Pancreas (tissue), 10 donors: ENCODE data around the gene TFPI2. TPM values are rescaled to one million over a fixed set of nuclear protein-coding genes. Genes with fewer than 3 reads are reported as not detected.

Source experiments
- ATAC-seq, 4 donors: fragments of 200-7000 bp; cut with Tn5 transposase; one replicate each; pipeline versions ENCODE4 v1.8.0 to v1.9.1; 2020; ENCODE audit warnings: mild to moderate bottlenecking in 4 of 4, moderate library complexity in 4 of 4
- DNase-seq, 6 donors: peaks; one replicate each; pipeline ENCODE4 v3.0.0-alpha.2; 2020
- FAIRE-seq: peaks from 2 replicates; lab custom pipeline; 2012; peaks lifted over from hg19 to GRCh38; lab: Jason Lieb, UNC
- H3K27ac ChIP-seq, 4 donors: fragments of 200-600 bp; sonication (generic); 1 replicate in 3 of 4; 2 replicates in 1 of 4; pipeline versions ENCODE4 v1.5.0 to v1.8.0; 2020
- H3K27me3 ChIP-seq, 4 donors: fragments of 200-600 bp; one replicate each; pipeline ENCODE4 v1.8.0; 2021
- H3K36me3 ChIP-seq, 3 donors: fragments of 200-600 bp; sonication (generic) in 1 of 3; one replicate each; pipeline versions ENCODE4 v1.5.0 to v1.8.0; 2020 to 2021
- H3K4me1 ChIP-seq, 3 donors: fragments of 200-600 bp; one replicate each; pipeline ENCODE4 v1.8.0; 2021
- H3K4me3 ChIP-seq, 4 donors: fragments of 200-600 bp; sonication (generic) in 2 of 4; one replicate each; pipeline versions ENCODE4 v1.5.0 to v1.8.0; 2020 to 2021
- H3K9me3 ChIP-seq, 4 donors: fragments of 200-600 bp; one replicate each; pipeline ENCODE4 v1.8.0; 2021
- WGBS, 2 donors: extraction: QIAGEN DNeasy Blood & Tissue Kit; methylation state at CpG; one replicate each; pipeline ENCODE4 v1.1.7; 2013; 5-methylcytosine and 5-hydroxymethylcytosine counted together
- intact Hi-C, 3 donors: fragments of 100-400 bp; cut with DNase I; formaldehyde crosslinking; loops; one replicate each; pipeline versions ENCODE4 v1.11.1 to v1.14.2; 2022
- polyA plus RNA-seq, 2 donors: library from polyadenylated mRNA; stranded (reverse); fragments of 200-250 nt; gene quantifications; one replicate each; pipeline ENCODE4 v1.2.3, GENCODE V29; 2013
- total RNA-seq, 6 donors: library from RNA; stranded (reverse); fragmentation: NEBNext Ultra II Directional in 4 of 6; extraction: Animal tissue kit (Norgen Biotek cat#: 25700) in 4 of 6; gene quantifications; one replicate each; pipeline versions ENCODE4 v1.2.1 to v1.2.4, GENCODE V29; 2021 to 2023
- TF ChIP-seq, protein P1 (sequence below), 4 donors: fragments of 200-600 bp; sonication (generic) in 3 of 4; IDR thresholded peaks; one replicate each; pipeline versions ENCODE4 v1.5.0 to v1.8.0; 2021; ENCODE audit warnings: antibody characterized with exemption in 4 of 4
- donor health status: healthy with polysubstance abuse.
- donor health status: DM: no; HTN: no; CAD: no; lungs with moderate emphysema.
- donor health status: DM: no; HTN: no; CAD: no.
- donor health status: control.
- donor health status: control.
- donor health status: Bipolar disorder and iron deficiency.
- donor health status: DM: yes; HTN: yes; CAD: no.
- donor health status: DM: no; HTN: no; CAD: no.
- donor health status: DM: no; HTN: no; CAD: no.
- donor health status: DM: yes; HTN: yes; CAD: no.

TFPI2 gene
- total and polyA plus RNA-seq, 8 donors = 11.8 to 49.2 (median 19.5) TPM

DNA sequence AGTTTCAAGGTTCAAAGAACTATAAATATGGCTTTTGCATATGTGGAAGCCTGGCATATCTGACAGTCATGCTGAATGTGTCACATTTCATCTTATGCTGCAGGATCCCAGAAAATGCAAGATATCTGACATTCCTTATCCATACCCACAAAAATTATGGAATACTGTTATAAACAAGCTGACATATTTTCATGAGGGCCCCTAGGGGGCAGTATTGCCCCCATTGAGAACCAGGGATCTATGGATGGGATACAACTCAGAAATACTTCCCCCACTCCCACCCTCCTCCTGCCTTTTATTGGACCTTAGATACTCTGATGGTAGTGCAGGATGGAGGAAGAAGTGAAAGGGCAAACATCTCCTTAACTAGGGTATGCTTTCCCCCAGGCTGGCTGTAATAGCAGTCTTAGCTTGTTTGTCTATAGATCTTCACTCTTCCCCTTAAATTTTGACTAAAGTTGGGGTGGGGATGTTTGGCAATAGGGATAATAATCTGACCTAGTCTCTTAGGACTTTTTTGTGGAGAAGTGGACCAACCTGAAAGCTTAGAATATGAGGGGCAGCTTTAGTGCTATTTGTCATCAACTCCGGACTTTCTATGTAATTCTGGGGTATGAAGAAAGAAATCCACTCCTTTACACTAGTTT is 12.3 kb upstream of the TFPI2 start:
- H3K27ac ChIP-seq = no peak overlapping the region
- TF ChIP-seq, protein P1, sequence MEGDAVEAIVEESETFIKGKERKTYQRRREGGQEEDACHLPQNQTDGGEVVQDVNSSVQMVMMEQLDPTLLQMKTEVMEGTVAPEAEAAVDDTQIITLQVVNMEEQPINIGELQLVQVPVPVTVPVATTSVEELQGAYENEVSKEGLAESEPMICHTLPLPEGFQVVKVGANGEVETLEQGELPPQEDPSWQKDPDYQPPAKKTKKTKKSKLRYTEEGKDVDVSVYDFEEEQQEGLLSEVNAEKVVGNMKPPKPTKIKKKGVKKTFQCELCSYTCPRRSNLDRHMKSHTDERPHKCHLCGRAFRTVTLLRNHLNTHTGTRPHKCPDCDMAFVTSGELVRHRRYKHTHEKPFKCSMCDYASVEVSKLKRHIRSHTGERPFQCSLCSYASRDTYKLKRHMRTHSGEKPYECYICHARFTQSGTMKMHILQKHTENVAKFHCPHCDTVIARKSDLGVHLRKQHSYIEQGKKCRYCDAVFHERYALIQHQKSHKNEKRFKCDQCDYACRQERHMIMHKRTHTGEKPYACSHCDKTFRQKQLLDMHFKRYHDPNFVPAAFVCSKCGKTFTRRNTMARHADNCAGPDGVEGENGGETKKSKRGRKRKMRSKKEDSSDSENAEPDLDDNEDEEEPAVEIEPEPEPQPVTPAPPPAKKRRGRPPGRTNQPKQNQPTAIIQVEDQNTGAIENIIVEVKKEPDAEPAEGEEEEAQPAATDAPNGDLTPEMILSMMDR (IDR thresholded peaks at IDR 0.05) = peak in 3 of 4 donors; percentile 25 to 58 (median 52)
- intact Hi-C loops = no loop called here
- FAIRE-seq (no peak), ATAC-seq (peak in 1 of 4 donors; percentile 66), DNase-seq (no peak)
- 87 to 93% methylated on average over 1 of the region's 1 CpG for WGBS, 2 donors
- peaks cover 0 to 7% (median 0%) of the 10 kb centered on the region in 3 donors for H3K4me1 ChIP-seq
- no peaks in the 10 kb centered on the region for H3K36me3 ChIP-seq
- H3K9me3 ChIP-seq = no peaks in the 10 kb centered on the region
- no peak overlapping the region for H3K4me3 ChIP-seq
- no peaks in the 10 kb centered on the region for H3K27me3 ChIP-seq

DNA sequence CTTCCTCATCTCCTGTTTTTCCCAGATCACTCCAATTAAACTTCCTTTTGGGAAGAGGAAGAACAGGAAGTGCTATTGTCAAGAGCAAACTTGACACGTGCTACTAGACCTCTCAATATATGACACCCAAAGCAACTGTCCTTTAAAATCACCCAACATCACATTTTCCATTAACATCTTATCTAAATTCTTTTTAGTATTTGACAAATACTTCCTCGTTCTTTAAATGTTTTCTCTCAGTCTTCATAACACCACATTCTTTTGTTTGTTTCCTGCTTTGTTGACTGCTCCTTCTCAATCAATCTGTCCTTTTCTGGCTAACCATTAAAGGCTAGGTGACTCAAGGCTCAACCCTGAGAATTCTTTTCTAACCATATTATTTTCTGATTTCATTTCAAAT is 7.1 kb upstream of the TFPI2 start:
- TF ChIP-seq, protein P1 (IDR thresholded peaks at IDR 0.05) = no peak
- no peak for DNase-seq
- Histone ChIP-seq H3K36me3 (no peaks in the 10 kb centered on the region), H3K27ac (peak overlapping the region in 3 of 4 donors; percentile 16 to 53 (median 52)), H3K27me3 (no peaks in the 10 kb centered on the region), H3K9me3 (no peaks in the 10 kb centered on the region), H3K4me3 (no peak overlapping the region), H3K4me1 (peaks cover 6 to 26% (median 17%) of the 10 kb centered on the region in 3 donors)
- ATAC-seq = peak in 3 of 4 donors; percentile 41 to 75 (median 72)
- no peak for FAIRE-seq
- intact Hi-C loops = no loop called here
- WGBS, 2 donors = 45 to 49% methylated on average over 2 of the region's 2 CpGs

DNA sequence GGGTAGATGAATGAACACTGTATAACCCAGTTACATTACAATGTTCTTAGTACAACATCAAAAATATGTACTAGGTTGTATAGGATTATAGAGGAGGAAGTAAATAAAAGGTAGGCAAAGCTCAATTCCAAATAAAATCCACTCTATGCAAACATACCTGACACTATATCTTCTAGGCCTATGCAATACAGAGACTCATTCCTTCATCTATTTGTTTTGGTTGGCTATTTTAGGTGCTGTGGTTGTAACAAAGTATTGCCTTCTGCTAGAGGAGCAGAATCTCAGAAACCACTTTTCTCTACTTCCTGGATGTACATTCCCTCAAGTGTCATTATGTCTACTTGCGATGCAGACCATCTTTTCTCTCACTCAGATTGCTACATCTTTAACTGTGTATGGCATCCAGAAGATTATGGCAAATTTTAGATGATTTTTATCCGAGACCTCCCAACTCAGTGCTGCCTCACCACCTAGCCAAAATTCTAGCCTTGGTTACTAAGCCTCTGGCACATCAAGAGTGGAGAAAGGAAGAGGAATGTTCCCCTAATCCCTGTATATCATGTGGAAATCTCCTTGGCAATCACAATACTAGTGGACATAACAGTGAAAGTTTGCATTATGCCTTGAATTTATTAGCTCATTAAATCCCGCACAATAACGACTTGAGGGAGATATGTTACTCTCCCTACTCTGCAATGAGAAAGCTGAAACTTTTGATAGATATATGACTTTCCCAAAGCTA is 5.5 kb upstream of the TFPI2 start:
- Histone ChIP-seq H3K27ac (no peak overlapping the region), H3K4me3 (no peak overlapping the region), H3K36me3 (no peaks in the 10 kb centered on the region), H3K9me3 (no peaks in the 10 kb centered on the region), H3K27me3 (no peaks in the 10 kb centered on the region), H3K4me1 (peaks cover 6 to 26% (median 17%) of the 10 kb centered on the region in 3 donors)
- FAIRE-seq = no peak
- TF ChIP-seq, protein P1 (IDR thresholded peaks at IDR 0.05) = no peak
- ATAC-seq = no peak
- 92% methylated on average over 4 of the region's 4 CpGs for WGBS, 2 donors
- no peak for DNase-seq
- intact Hi-C loops = no loop called here

DNA sequence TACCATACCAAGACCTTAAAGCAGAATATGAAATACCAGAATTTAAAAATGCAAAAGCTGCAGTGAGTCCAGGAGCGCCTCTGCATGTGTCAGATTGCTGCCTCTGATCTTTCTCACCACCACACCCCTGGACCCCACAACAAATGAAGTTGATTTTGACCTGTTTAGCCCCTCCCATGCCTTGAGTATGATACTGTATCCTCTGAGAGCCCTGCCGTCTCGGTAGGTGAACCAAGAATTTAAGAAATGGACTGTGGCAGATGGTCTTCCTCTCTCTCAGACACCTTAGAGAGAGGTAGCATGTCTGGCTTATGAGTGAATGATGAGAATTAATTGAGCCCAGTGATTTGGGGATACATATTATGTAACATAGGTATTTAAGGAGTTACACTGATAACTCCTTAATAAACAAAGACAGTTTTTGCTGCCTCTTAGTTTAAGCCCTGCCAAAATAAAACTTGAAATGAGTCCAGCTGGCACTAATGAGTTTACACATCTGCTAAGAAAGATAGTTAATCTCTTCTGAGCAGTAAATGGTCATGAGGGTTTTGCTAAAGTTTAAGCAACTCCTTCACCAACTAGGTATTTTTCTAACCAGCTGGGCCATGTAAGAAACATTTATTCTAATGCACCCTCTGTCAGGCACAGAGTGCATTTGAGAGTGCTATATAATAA is 4.5 kb upstream of the TFPI2 start:
- FAIRE-seq (no peak), DNase-seq (no peak), ATAC-seq (no peak)
- H3K9me3 ChIP-seq = no peaks in the 10 kb centered on the region
- WGBS, 2 donors = 42% methylated on average over 3 of the region's 3 CpGs
- intact Hi-C loops = no loop called here
- TF ChIP-seq, protein P1 (IDR thresholded peaks at IDR 0.05) = no peak
- H3K36me3 ChIP-seq = no peaks in the 10 kb centered on the region
- no peak overlapping the region for H3K4me3 ChIP-seq
- no peaks in the 10 kb centered on the region for H3K27me3 ChIP-seq
- H3K27ac ChIP-seq = no peak overlapping the region
- peaks cover 6 to 26% (median 17%) of the 10 kb centered on the region in 3 donors for H3K4me1 ChIP-seq
